GM12878 (cell line): Measurements from ENCODE around the gene SEMA5A. TPM values are rescaled to one million over a fixed set of nuclear protein-coding genes. Genes with fewer than 3 reads are reported as not detected.

Experiments
- ATAC-seq: fragments of 200-7000 bp; cut with Tn5 transposase; 3 replicates; pipeline ENCODE4 v1.9.1; 2020; ENCODE audit warnings: mild to moderate bottlenecking, moderate library complexity
- BruUV-seq: library from RNA; stranded (reverse); fragments of 400-500 nt; replicated peaks from 2 replicates; lab custom pipeline; 2021; lab: Mats Ljungman, UMichigan
- CTCF ChIA-PET: fragments of 300-600 bp; sonication (Branson Sonifier 250); formaldehyde crosslinking; extraction: SDS; loops from one replicate; lab custom pipeline; 2021; ENCODE audit warnings: inconsistent platforms; lab: Yijun Ruan, JAX
- POLR2A ChIA-PET: fragments of 350-600 bp; formaldehyde crosslinking; extraction: SDS; loops from one replicate; lab custom pipeline; 2021; ENCODE audit warnings: inconsistent platforms; lab: Charles Lee
- RAD21 ChIA-PET: fragments of 300-600 bp; sonication (Branson Sonifier 250); formaldehyde crosslinking; loops from one replicate; lab custom pipeline; 2023; ENCODE audit warnings: antibody characterized with exemption; ENCODE audit not compliant: unreplicated experiment; lab: Charles Lee
- SMC1A ChIA-PET: fragments of 300-600 bp; sonication (Branson Sonifier 250); formaldehyde crosslinking; loops from one replicate; lab custom pipeline; 2023; ENCODE audit not compliant: unreplicated experiment, uncharacterized antibody; lab: Charles Lee
- DNase-seq: peaks from one replicate; pipeline ENCODE4 v3.0.0-alpha.2; 2011; ENCODE audit warnings: low read depth, low spot score
- FAIRE-seq: peaks from 3 replicates; lab custom pipeline; 2011; peaks lifted over from hg19 to GRCh38; lab: Jason Lieb, UNC
- H2AFZ ChIP-seq: 2 replicates; pipeline ENCODE4 v1.6.0; 2011; ENCODE audit warnings: low read depth, low read length, control low read depth; ENCODE audit not compliant: control insufficient read depth
- H3K27ac ChIP-seq: 2 replicates; pipeline ENCODE4 v1.5.1; 2011; ENCODE audit warnings: control low read depth; ENCODE audit not compliant: control insufficient read depth, insufficient read depth
- H3K27me3 ChIP-seq, 2 experiments: replicated peaks in 1 of 2; 2 replicates each; pipeline versions ENCODE4 v1.6.0 to v1.6.1; 2011; ENCODE audit warnings: low read length in 1 of 2; ENCODE audit not compliant: control insufficient read depth in 2 of 2, insufficient read depth in 2 of 2
- H3K36me3 ChIP-seq, 2 experiments: 2 replicates each; pipeline ENCODE4 v1.5.1; 2011; ENCODE audit warnings: low read length in 1 of 2; ENCODE audit not compliant: control insufficient read depth in 2 of 2, insufficient read depth in 2 of 2
- H3K4me1 ChIP-seq: 2 replicates; pipeline ENCODE4 v1.6.1; 2011; ENCODE audit warnings: mild to moderate bottlenecking, low read length, moderate library complexity, mixed read lengths; ENCODE audit not compliant: control insufficient read depth, insufficient read depth
- H3K4me2 ChIP-seq: 2 replicates; pipeline ENCODE4 v1.6.0; 2011; ENCODE audit warnings: control low read depth; ENCODE audit not compliant: control insufficient read depth, insufficient read depth
- H3K4me3 ChIP-seq: fragments of 200-600 bp; sonication (generic); 2 replicates; pipeline ENCODE4 v1.5.1; 2016
- H3K79me2 ChIP-seq: 2 replicates; pipeline ENCODE4 v1.6.0; 2011; ENCODE audit warnings: low read length; ENCODE audit not compliant: control insufficient read depth, insufficient read depth
- H3K9ac ChIP-seq: 2 replicates; pipeline ENCODE4 v1.8.0; 2011; ENCODE audit warnings: low read length, control low read depth, mixed read lengths; ENCODE audit not compliant: control insufficient read depth, insufficient read depth
- H3K9me3 ChIP-seq: replicated peaks from 3 replicates; pipeline ENCODE4 v1.5.1; 2011; ENCODE audit warnings: mild to moderate bottlenecking, low read length; ENCODE audit not compliant: control insufficient read depth, insufficient read depth
- H4K20me1 ChIP-seq: 2 replicates; pipeline ENCODE4 v1.6.0; 2011; ENCODE audit not compliant: control insufficient read depth, insufficient read depth
- CHD2 ChIP-seq: IDR thresholded peaks from 2 replicates; pipeline ENCODE4 v1.6.1; 2011; ENCODE audit warnings: low read depth, low read length, improper control_type of control experiment, borderline replicate concordance
- CREM ChIP-seq: IDR thresholded peaks from 2 replicates; pipeline ENCODE4 v1.6.1; 2014; ENCODE audit warnings: antibody characterized with exemption, low read depth
- ELK1 ChIP-seq: IDR thresholded peaks from 2 replicates; pipeline ENCODE4 v1.6.1; 2012; ENCODE audit warnings: low read depth, low read length, improper control_type of control experiment
- JUND ChIP-seq: IDR thresholded peaks from 2 replicates; pipeline ENCODE4 v1.6.1; 2012; ENCODE audit warnings: low read depth, mild to moderate bottlenecking, low read length, improper control_type of control experiment, moderate library complexity
- MTA2 ChIP-seq: fragments of 450-650 bp; IDR thresholded peaks from 2 replicates; pipeline ENCODE4 v1.6.1; 2016; ENCODE audit warnings: low read depth, mild to moderate bottlenecking, moderate library complexity
- MXI1 ChIP-seq: fragments of 150-350 bp; IDR thresholded peaks from 2 replicates; pipeline ENCODE4 v1.6.1; 2011; ENCODE audit warnings: low read depth, mild to moderate bottlenecking, inconsistent platforms, low read length, improper control_type of control experiment
- MYC ChIP-seq: IDR thresholded peaks from 2 replicates; pipeline ENCODE4 v1.6.1; 2011; ENCODE audit warnings: mild to moderate bottlenecking, low read length, moderate library complexity, inconsistent platforms; ENCODE audit not compliant: insufficient read depth, insufficient replicate concordance, insufficient read length, severe bottlenecking
- NFYB ChIP-seq: IDR thresholded peaks from 2 replicates; pipeline ENCODE4 v1.6.1; 2011; ENCODE audit warnings: low read depth, mild to moderate bottlenecking, low read length, improper control_type of control experiment, moderate library complexity; ENCODE audit not compliant: insufficient read depth
- POLR2AphosphoS2 ChIP-seq: IDR thresholded peaks from 2 replicates; pipeline ENCODE4 v1.6.1; 2011; ENCODE audit warnings: low read depth, mild to moderate bottlenecking, low read length, improper control_type of control experiment, moderate library complexity
- RELA ChIP-seq: fragments of 450-650 bp; IDR thresholded peaks from 2 replicates; pipeline ENCODE4 v1.8.0; 2014; ENCODE audit warnings: borderline replicate concordance; ENCODE audit not compliant: partially characterized antibody
- SUPT20H ChIP-seq: IDR thresholded peaks from 2 replicates; pipeline ENCODE4 v1.6.1; 2011; ENCODE audit warnings: low read depth, mild to moderate bottlenecking, low read length, moderate library complexity, borderline replicate concordance; ENCODE audit not compliant: control insufficient read depth
- TAF1 ChIP-seq: IDR thresholded peaks from 2 replicates; pipeline ENCODE4 v1.6.1; 2011; ENCODE audit warnings: mild to moderate bottlenecking, low read depth, low read length, borderline replicate concordance
- TCF7 ChIP-seq: IDR thresholded peaks from 2 replicates; pipeline ENCODE4 v1.6.1; 2014; ENCODE audit warnings: antibody characterized with exemption, borderline replicate concordance
- USF2 ChIP-seq: IDR thresholded peaks from 2 replicates; pipeline ENCODE4 v1.6.1; 2011; ENCODE audit warnings: low read depth, low read length, improper control_type of control experiment, borderline replicate concordance
- ZNF207 ChIP-seq: fragments of 450-650 bp; IDR thresholded peaks from 2 replicates; pipeline ENCODE4 v1.6.1; 2014; ENCODE audit warnings: antibody characterized with exemption, mild to moderate bottlenecking, borderline replicate concordance
- ZNF274 ChIP-seq: IDR thresholded peaks from one replicate; pipeline ENCODE4 v1.8.0; 2011; ENCODE audit not compliant: insufficient read length, insufficient read depth
- ZNF622 ChIP-seq: fragments of 450-650 bp; IDR thresholded peaks from 2 replicates; pipeline ENCODE4 v1.6.1; 2017; ENCODE audit warnings: mild to moderate bottlenecking, inconsistent platforms
- WGBS: methylation state at CpG from one replicate; pipeline ENCODE4 v1.1.6; 2016; ENCODE audit warnings: low lambda C conversion rate; ENCODE audit not compliant: insufficient replicate concordance, insufficient coverage; ENCODE audit errors: missing lambda C conversion rate; 5-methylcytosine and 5-hydroxymethylcytosine counted together
- in situ Hi-C: fragments of 300-500 bp; cut with MboI; formaldehyde crosslinking; loops from 9 replicates; pipeline ENCODE4 v1.14.3; 2018; ENCODE audit warnings: mixed read lengths
- intact Hi-C: fragments of 100-400 bp; cut with micrococcal nuclease; formaldehyde crosslinking; loops from one replicate; pipeline ENCODE4 v1.14.2; 2022; ENCODE audit not compliant: unreplicated experiment
- polyA plus RNA-seq, 11 experiments: library from polyadenylated mRNA; depleted of rRNA in 4 of 11; unstranded in 6 of 11; stranded (reverse) in 5 of 11; fragments of >200 nt; fragmentation: Nextera tagmentation in 4 of 11; fragmentation: Illumina TruSeq in 1 of 11; extraction: Ambion mirVana in 4 of 11; extraction: Trizol in 1 of 11; gene quantifications; 1 replicate in 1 of 11; 2 replicates in 10 of 11; pipeline versions ENCODE4 v1.2.1 to v1.2.3, GENCODE V29; 2011 to 2016; ENCODE audit warnings: inconsistent platforms in 2 of 11, missing spikeins in 2 of 11, low read depth in 1 of 11
- total RNA-seq, 4 experiments: library from RNA; depleted of rRNA in 3 of 4; stranded (reverse); fragments of >200 nt in 3 of 4; fragmentation: Illumina TruSeq in 1 of 4; extraction: Trizol in 1 of 4; gene quantifications; 2 replicates each; pipeline versions ENCODE4 v1.2.1 to v1.2.3, GENCODE V29; 2013 to 2021
- TF ChIP-seq, protein P1 (sequence below): fragments of 450-650 bp; IDR thresholded peaks from 2 replicates; pipeline ENCODE4 v1.6.1; 2017; ENCODE audit warnings: low read depth, mild to moderate bottlenecking, moderate library complexity

SEMA5A gene
- total and polyA plus RNA-seq, 10 of the 15 experiments (the other 5 are each of a cell fraction or from before 2014, with no cell fraction given): 0.03 to 2.4 (median 0.09) TPM; not detected in 1

DNA sequence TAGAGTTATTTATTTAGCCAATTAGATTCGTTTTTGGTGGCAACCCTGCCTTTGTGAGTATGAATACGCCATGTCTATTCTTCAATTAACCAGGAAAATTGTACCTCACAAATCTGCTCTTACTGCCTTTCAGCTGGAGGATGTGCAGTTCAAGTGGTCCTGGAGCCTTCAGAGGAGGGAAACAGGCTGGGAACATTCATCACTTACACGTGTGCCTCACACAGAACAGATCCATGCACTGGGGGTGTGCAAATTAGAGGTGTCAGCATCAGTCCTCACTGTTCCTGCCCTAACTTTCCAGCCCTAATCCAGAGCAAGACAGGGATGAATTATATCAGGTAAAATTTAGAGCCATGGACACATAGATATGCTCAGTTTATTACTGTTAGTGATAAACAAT, 65.4 kb downstream of the SEMA5A start (continued):
- TF ChIP-seq USF2: no peak
- no peak for TF ChIP-seq ZNF274
- no peak for TF ChIP-seq SUPT20H

DNA sequence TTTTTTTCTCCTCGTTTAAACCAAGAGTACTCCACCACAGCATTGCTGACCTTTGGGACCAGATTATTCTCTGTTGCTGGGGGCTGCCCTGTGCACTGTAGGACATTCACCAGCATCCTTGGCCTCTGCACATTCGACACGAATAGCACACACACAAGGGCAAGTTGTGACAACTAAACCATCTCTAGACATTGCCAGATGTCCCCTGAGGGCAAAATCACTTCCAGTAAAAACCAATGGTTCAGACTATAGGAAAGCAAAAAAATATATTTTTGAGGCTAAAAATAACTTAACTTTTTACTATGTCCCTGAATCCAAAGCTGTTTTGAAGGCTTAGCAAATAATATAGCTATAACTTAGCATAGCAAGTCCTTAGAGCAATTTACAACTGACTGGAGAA, 65.9 kb downstream of the SEMA5A start:
- CTCF ChIA-PET: no interaction called here
- RAD21 ChIA-PET: no interaction called here
- no peak overlapping the region for H3K4me2 ChIP-seq
- 18% methylated on average over 3 of the region's 3 CpGs for WGBS
- no peaks in the 10 kb centered on the region; the same call in 1 of the 3 replicates for H3K9me3 ChIP-seq
- H2AFZ ChIP-seq: no peak overlapping the region
- DNase-seq (no peak), FAIRE-seq (no peak), ATAC-seq (no peak)
- H3K27ac ChIP-seq: no peak overlapping the region
- POLR2A ChIA-PET: no interaction called here
- SMC1A ChIA-PET: no interaction called here
- H3K4me1 ChIP-seq: no peaks in the 10 kb centered on the region
- no TSS peak for BruUV-seq
- H3K79me2 ChIP-seq: no peaks in the 10 kb centered on the region
- in situ Hi-C loops (no loop called here), intact Hi-C loops (no loop called here)
- no peaks in the 10 kb centered on the region for H3K36me3 ChIP-seq
- H3K9ac ChIP-seq: no peak overlapping the region
- no peaks in the 10 kb centered on the region for H3K27me3 ChIP-seq
- no peaks in the 10 kb centered on the region for H4K20me1 ChIP-seq
- no peak overlapping the region for H3K4me3 ChIP-seq
- TF ChIP-seq ZNF274 (no peak), ZNF207 (no peak), JUND (no peak), CREM (no peak), RELA (no peak), MTA2 (no peak), TCF7 (no peak), ELK1 (no peak), TAF1 (no peak), MXI1 (no peak), NFYB (no peak), CHD2 (no peak), MYC (no peak), ZNF622 (no peak), POLR2AphosphoS2 (no peak)
- TF ChIP-seq, protein P1, sequence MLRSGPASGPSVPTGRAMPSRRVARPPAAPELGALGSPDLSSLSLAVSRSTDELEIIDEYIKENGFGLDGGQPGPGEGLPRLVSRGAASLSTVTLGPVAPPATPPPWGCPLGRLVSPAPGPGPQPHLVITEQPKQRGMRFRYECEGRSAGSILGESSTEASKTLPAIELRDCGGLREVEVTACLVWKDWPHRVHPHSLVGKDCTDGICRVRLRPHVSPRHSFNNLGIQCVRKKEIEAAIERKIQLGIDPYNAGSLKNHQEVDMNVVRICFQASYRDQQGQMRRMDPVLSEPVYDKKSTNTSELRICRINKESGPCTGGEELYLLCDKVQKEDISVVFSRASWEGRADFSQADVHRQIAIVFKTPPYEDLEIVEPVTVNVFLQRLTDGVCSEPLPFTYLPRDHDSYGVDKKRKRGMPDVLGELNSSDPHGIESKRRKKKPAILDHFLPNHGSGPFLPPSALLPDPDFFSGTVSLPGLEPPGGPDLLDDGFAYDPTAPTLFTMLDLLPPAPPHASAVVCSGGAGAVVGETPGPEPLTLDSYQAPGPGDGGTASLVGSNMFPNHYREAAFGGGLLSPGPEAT: no peak
